Right atrium auricular region (tissue), 2 donors: ENCODE results near the gene NUDC. TPM values are rescaled to one million over a fixed set of nuclear protein-coding genes. Genes with fewer than 3 reads are reported as not detected.
"Not testable (repeated sequence)": the region's sequence is repeated elsewhere in the genome, so short reads cannot be mapped to it uniquely, and the experiment has no call there.

ENCODE experiments used
- DNase-seq: peaks from one replicate; pipeline ENCODE4 v3.0.0-alpha.2; 2019; ENCODE audit warnings: low spot score
- H3K27ac ChIP-seq, 2 donors: fragments of 200-600 bp; sonication (generic); 1 replicate in 1 of 2; 2 replicates in 1 of 2; pipeline ENCODE4 v1.5.1; 2016 to 2019
- H3K27me3 ChIP-seq, 2 donors: fragments of 200-600 bp; sonication (generic); one replicate each; pipeline versions ENCODE4 v1.5.1 to v1.6.0; 2017 to 2019
- H3K36me3 ChIP-seq: fragments of 200-600 bp; sonication (generic); one replicate; pipeline ENCODE4 v1.5.1; 2016
- H3K4me1 ChIP-seq, 2 donors: fragments of 200-600 bp; sonication (generic); one replicate each; pipeline versions ENCODE4 v1.5.1 to v1.6.0; 2017 to 2019
- H3K4me3 ChIP-seq, 2 donors: fragments of 200-600 bp; sonication (generic); 1 replicate in 1 of 2; 2 replicates in 1 of 2; pipeline ENCODE4 v1.5.1; 2017 to 2019; ENCODE audit warnings: mild to moderate bottlenecking in 1 of 2, moderate library complexity in 1 of 2
- H3K9me3 ChIP-seq, 2 donors: fragments of 200-600 bp; sonication (generic); one replicate each; pipeline ENCODE4 v1.5.1; 2019
- CTCF ChIP-seq, 2 donors: fragments of 200-600 bp; sonication (generic); IDR thresholded peaks; one replicate each; pipeline ENCODE4 v1.5.1; 2019; ENCODE audit warnings: antibody characterized with exemption in 2 of 2
- total RNA-seq, 2 donors: library from RNA; depleted of rRNA; stranded (reverse); fragments of >200 nt; gene quantifications; one replicate each; pipeline ENCODE4 v1.1.0, GENCODE V29; 2016

The NUDC gene
- total RNA-seq, 2 donors from 2014 or later, result 66.7 to 82.3 TPM

- no peak overlapping the region for H3K27ac ChIP-seq
- no peak for TF ChIP-seq CTCF (IDR thresholded peaks at IDR 0.05)
- no peaks in the 10 kb centered on the region for H3K9me3 ChIP-seq
- H3K36me3 ChIP-seq, result peaks cover 61% of the 10 kb centered on the region
- no peaks in the 10 kb centered on the region for H3K27me3 ChIP-seq
- no peak overlapping the region for H3K4me3 ChIP-seq
- DNase-seq, result no peak
- peaks cover 0 to 33% of the 10 kb centered on the region in 2 donors for H3K4me1 ChIP-seq
Observed at GRCh38 chr1:26942656-26943055, 21.1 kb downstream of the NUDC start.

- Histone ChIP-seq H3K27me3 (no peaks in the 10 kb centered on the region), H3K4me3 (no peak overlapping the region), H3K36me3 (peaks cover 61% of the 10 kb centered on the region), H3K27ac (peak overlapping the region; percentile 51 to 66), H3K9me3 (no peaks in the 10 kb centered on the region), H3K4me1 (peaks cover 0 to 34% of the 10 kb centered on the region in 2 donors)
- DNase-seq, result no peak
- no peak for TF ChIP-seq CTCF (IDR thresholded peaks at IDR 0.05)
Observed at GRCh38 chr1:26945138-26945537, 23.6 kb downstream of the NUDC start.

GRCh38 chr1:26945728-26946127 is 24.2 kb downstream of the NUDC start:
- peak overlapping the region; percentile 51 to 66 for H3K27ac ChIP-seq
- H3K27me3 ChIP-seq, result no peaks in the 10 kb centered on the region
- peaks cover 61% of the 10 kb centered on the region for H3K36me3 ChIP-seq
- H3K4me3 ChIP-seq, result no peak overlapping the region
- no peaks in the 10 kb centered on the region for H3K9me3 ChIP-seq
- peaks cover 0 to 40% of the 10 kb centered on the region in 2 donors for H3K4me1 ChIP-seq
- TF ChIP-seq CTCF (IDR thresholded peaks at IDR 0.05), result no peak
- DNase-seq, result no peak

- Histone ChIP-seq H3K4me3 (no peak overlapping the region), H3K36me3 (peaks cover 59% of the 10 kb centered on the region), H3K9me3 (no peaks in the 10 kb centered on the region), H3K27ac (peak overlapping the region; percentile 51 to 66), H3K4me1 (peaks cover 0 to 40% of the 10 kb centered on the region in 2 donors), H3K27me3 (no peaks in the 10 kb centered on the region)
- TF ChIP-seq CTCF (IDR thresholded peaks at IDR 0.05), result no peak
- DNase-seq, result no peak
Observed at GRCh38 chr1:26946270-26946669, 24.7 kb downstream of the NUDC start.

- H3K9me3 ChIP-seq, DNase-seq, H3K4me3 ChIP-seq, H3K27me3 ChIP-seq: not testable (repeated sequence)
- H3K36me3 ChIP-seq, result peaks cover 34% of the 10 kb centered on the region
- peaks cover 0 to 32% of the 10 kb centered on the region in 2 donors for H3K4me1 ChIP-seq
- peak overlapping the region; percentile 11 to 68 for H3K27ac ChIP-seq
Observed at GRCh38 chr1:26948725-26949057, 27.1 kb downstream of the NUDC start.

GRCh38 chr1:26949266-26949925 is 27.9 kb downstream of the NUDC start:
- no peak for TF ChIP-seq CTCF (IDR thresholded peaks at IDR 0.05)
- Histone ChIP-seq H3K27ac (peak overlapping the region; percentile 68 to 74), H3K4me3 (no peak overlapping the region), H3K9me3 (no peaks in the 10 kb centered on the region), H3K4me1 (peaks cover 0 to 32% of the 10 kb centered on the region in 2 donors), H3K27me3 (no peaks in the 10 kb centered on the region), H3K36me3 (peaks cover 27% of the 10 kb centered on the region)
- no peak for DNase-seq
